GM12875 (cell line): ENCODE measurements around the gene APBB3.

Experiments
- H3K4me3 ChIP-seq: one replicate; pipeline ENCODE4 v1.5.1; 2011; ENCODE audit warnings: low read depth, low read length, control low read depth
- TF ChIP-seq, protein P1 (sequence below): IDR thresholded peaks from 2 replicates; pipeline ENCODE4 v1.5.1; 2011; ENCODE audit warnings: low read depth, mild to moderate bottlenecking, control low read depth, inconsistent platforms, low read length, moderate library complexity, borderline replicate concordance; ENCODE audit not compliant: insufficient read depth

Gene APBB3

DNA sequence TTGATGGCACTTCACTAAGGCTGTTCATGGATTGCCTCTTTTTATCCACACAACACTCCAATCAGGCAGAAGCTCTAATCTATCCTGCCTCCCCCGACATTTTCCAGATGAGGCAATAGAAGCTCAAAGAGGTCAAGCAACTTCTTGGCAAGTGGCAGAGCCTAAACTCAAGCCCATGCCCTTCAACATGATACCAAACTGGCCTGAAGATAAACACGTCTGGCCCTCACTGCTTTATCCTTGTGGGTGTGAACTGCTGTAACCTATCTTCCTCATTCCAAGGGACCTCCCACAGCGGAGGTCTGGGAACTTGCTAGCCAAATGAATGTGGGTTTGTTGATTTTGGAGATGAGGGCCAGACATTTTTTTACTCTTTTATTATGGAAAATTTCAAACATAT is 9.8 kb upstream of the APBB3 start:
- TF ChIP-seq, protein P1, sequence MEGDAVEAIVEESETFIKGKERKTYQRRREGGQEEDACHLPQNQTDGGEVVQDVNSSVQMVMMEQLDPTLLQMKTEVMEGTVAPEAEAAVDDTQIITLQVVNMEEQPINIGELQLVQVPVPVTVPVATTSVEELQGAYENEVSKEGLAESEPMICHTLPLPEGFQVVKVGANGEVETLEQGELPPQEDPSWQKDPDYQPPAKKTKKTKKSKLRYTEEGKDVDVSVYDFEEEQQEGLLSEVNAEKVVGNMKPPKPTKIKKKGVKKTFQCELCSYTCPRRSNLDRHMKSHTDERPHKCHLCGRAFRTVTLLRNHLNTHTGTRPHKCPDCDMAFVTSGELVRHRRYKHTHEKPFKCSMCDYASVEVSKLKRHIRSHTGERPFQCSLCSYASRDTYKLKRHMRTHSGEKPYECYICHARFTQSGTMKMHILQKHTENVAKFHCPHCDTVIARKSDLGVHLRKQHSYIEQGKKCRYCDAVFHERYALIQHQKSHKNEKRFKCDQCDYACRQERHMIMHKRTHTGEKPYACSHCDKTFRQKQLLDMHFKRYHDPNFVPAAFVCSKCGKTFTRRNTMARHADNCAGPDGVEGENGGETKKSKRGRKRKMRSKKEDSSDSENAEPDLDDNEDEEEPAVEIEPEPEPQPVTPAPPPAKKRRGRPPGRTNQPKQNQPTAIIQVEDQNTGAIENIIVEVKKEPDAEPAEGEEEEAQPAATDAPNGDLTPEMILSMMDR: no peak
- no peak overlapping the region for H3K4me3 ChIP-seq

- TF ChIP-seq, protein P1: no peak
- H3K4me3 ChIP-seq: no peak overlapping the region
Observed at GRCh38 chr5:140573683-140574082, 9.3 kb upstream of the APBB3 start.

DNA sequence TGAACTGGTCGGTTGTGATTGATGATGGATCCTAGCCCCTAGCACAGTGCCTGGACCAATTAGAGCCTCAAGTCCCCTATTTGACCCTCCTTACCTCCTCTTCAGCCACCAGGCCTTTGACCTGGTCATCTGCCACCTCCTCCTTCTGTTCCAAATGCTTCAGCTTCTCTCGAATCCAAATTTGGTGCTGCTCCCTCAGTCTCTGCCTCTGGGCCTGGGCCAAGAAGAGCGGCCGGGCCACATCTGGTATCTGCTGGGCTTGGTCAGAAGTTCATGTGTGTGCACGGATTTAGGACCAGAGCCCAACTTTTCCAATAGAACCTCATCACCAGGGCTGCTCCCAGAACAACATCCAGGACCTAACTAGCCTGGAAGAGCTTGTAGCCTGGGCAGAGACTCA is 6.7 kb upstream of the APBB3 start:
- no peak overlapping the region for H3K4me3 ChIP-seq
- TF ChIP-seq, protein P1: no peak

GRCh38 chr5:140570488-140570887 is 6.1 kb upstream of the APBB3 start:
- H3K4me3 ChIP-seq: no peak overlapping the region
- TF ChIP-seq, protein P1: no peak

DNA sequence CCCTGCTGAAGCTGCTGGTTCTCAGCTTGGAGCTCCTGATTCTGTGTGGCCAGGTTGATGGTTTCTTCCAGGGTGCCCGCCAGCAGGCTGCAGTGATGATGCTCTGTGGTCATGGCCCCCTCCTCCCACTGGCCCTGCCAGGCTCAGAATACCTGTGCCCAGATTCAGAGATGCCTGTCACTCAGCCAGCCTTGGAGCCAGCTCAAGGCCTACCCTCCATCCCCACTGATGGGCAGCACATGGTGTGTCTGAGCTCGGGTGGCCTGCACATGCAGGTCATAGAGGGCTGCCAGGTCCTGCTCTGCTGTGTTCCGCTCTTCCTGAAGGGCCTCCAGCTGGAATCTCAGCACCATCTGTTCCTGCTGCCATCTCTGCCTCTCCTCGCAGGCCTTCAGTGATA is 5.7 kb upstream of the APBB3 start:
- TF ChIP-seq, protein P1: no peak
- no peak overlapping the region for H3K4me3 ChIP-seq

DNA sequence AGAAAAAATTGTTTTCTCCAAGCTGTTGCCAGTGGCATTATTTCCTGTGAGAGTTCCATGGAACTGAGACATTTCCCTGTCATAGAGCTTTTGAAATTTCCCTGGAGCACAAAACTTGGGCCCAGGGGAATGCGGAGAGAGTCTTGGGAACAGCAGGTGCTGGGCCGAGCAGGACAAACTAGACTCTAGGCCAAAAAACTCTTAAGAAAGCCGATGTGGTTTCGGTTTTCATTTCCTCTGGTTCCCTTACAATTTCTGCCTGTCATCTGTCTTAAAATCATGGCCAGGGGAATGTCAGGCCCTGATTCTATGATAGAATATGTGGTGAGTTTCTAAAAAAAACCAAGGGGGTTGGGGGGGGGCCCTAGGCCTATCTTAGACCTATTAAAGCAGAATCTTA is 4.8 kb upstream of the APBB3 start:
- no peak overlapping the region for H3K4me3 ChIP-seq
- TF ChIP-seq, protein P1: no peak

- TF ChIP-seq, protein P1: no peak
- no peak overlapping the region for H3K4me3 ChIP-seq
Observed at GRCh38 chr5:140568443-140569063, 4.2 kb upstream of the APBB3 start.
